ENCODE results near the gene CPM. TPM values are rescaled to one million over a fixed set of nuclear protein-coding genes. Genes with fewer than 3 reads are reported as not detected.
A peak's percentile ranks its signal among the peaks of the same experiment; 100 is the strongest.

Gene CPM
- total and polyA plus RNA-seq, 4 donors: 14.2 to 65.0 (median 24.0) TPM

GRCh38 chr12:68808388-68809189, 124.4 kb downstream of the CPM start:
- Histone ChIP-seq H3K27me3 (ENCODE audit: control insufficient read depth in 4 of 4, insufficient read depth in 4 of 4, low read length in 3 of 4) (no peaks in the 10 kb centered on the region), H3K9me3 (ENCODE audit: control insufficient read depth in 4 of 4, low read length in 3 of 4) (no peaks in the 10 kb centered on the region), H3K27ac (ENCODE audit: low read depth in 1 of 2, low read length in 2 of 2) (peak overlapping the region; percentile 100), H3K4me1 (ENCODE audit: control insufficient read depth in 4 of 4, insufficient read depth in 4 of 4, low read length in 3 of 4) (peaks cover 0 to 21% (median 8%) of the 10 kb centered on the region in 4 donors), H3K36me3 (ENCODE audit: control insufficient read depth in 4 of 4, insufficient read depth in 3 of 4, low read depth in 1 of 4, low read length in 3 of 4) (peaks cover 2 to 12% (median 10%) of the 10 kb centered on the region in 4 donors), H3K9ac (ENCODE audit: low read depth in 1 of 2, low read length in 2 of 2) (peak overlapping the region; percentile 98 to 99), H3K4me3 (ENCODE audit: low read depth in 1 of 3, low read length in 3 of 3) (peak overlapping the region; percentile 93 to 97 (median 95))
- WGBS: under 1% methylated on average over 61 of the region's 61 CpGs
- no peak for TF ChIP-seq MAX (IDR thresholded peaks at IDR 0.05)
- TF ChIP-seq SP1 (IDR thresholded peaks at IDR 0.05): no peak
- TF ChIP-seq TAF1 (conservative IDR thresholded peaks at IDR 0.05): peak; percentile 95
- TF ChIP-seq FOXA2 (IDR thresholded peaks at IDR 0.05): peak; percentile 15
- TF ChIP-seq HNF4G (IDR thresholded peaks at IDR 0.05): no peak
- peak; percentile 32 for TF ChIP-seq NR2F2 (IDR thresholded peaks at IDR 0.05)
- peak; percentile 55 to 61 for TF ChIP-seq RXRA (IDR thresholded peaks at IDR 0.05)
- TF ChIP-seq FOXA1 (IDR thresholded peaks at IDR 0.05): no peak
- TF ChIP-seq ATF3 (IDR thresholded peaks at IDR 0.05): peak; percentile 77
- no peak for TF ChIP-seq YY1 (IDR thresholded peaks at IDR 0.05)
- TF ChIP-seq EGR1 (IDR thresholded peaks at IDR 0.05; ENCODE audit: low read depth in 2 of 2): peak in 1 of 2 donors; percentile 27
- TF ChIP-seq ZBTB33 (IDR thresholded peaks at IDR 0.05): no peak
- TF ChIP-seq JUND (IDR thresholded peaks at IDR 0.05): peak; percentile 93 to 96
- peak; percentile 64 for TF ChIP-seq REST (IDR thresholded peaks at IDR 0.05)
- TF ChIP-seq HNF4A (conservative IDR thresholded peaks at IDR 0.05): peak; percentile 22 to 34
- TF ChIP-seq RAD21 (IDR thresholded peaks at IDR 0.05): peak; percentile 29 to 40
- TF ChIP-seq GABPA (IDR thresholded peaks at IDR 0.05 in 1 of 2, conservative IDR thresholded peaks at IDR 0.05 in 1 of 2): no peak
- TF ChIP-seq CTCF (IDR thresholded peaks at IDR 0.05; ENCODE audit: low read depth, low read length, missing input control): no peak
- peak; percentile 82 for DNase-seq (ENCODE audit: low spot score)
